Common myeloid progenitor, CD34-positive (primary cell): Measurements from ENCODE around the gene ZNF440. TPM values are rescaled to one million over a fixed set of nuclear protein-coding genes. Genes with fewer than 3 reads are reported as not detected.
"Not testable (repeated sequence)": the region's sequence is repeated elsewhere in the genome, so short reads cannot be mapped to it uniquely, and the experiment has no call there.

Source experiments
- CTCF ChIA-PET: fragments of 350-600 bp; sonication (Branson Sonifier 250); formaldehyde crosslinking; loops from one replicate; lab custom pipeline; 2021; ENCODE audit warnings: antibody characterized with exemption; lab: Charles Lee
- POLR2A ChIA-PET: fragments of 350-600 bp; sonication (Branson Sonifier 250); formaldehyde crosslinking; loops from one replicate; lab custom pipeline; 2021; ENCODE audit warnings: antibody characterized with exemption; lab: Charles Lee
- DNase-seq, 3 donors: peaks; one replicate each; pipeline versions ENCODE4 v3.0.0 to v3.0.0-alpha.2; 2013
- H3K27ac ChIP-seq, 2 experiments: 1 replicate in 1 of 2; 2 replicates in 1 of 2; pipeline ENCODE4 v1.7.0; 2013; ENCODE audit warnings: inconsistent platforms in 2 of 2, low read length in 2 of 2, mild to moderate bottlenecking in 2 of 2, low read depth in 1 of 2, moderate library complexity in 1 of 2; ENCODE audit not compliant: severe bottlenecking in 2 of 2, insufficient read depth in 1 of 2, poor library complexity in 1 of 2
- H3K27me3 ChIP-seq, 5 experiments: replicated peaks in 2 of 5; 1 replicate in 3 of 5; 2 replicates in 2 of 5; pipeline versions ENCODE4 v1.6.1 to v1.7.0; 2013; ENCODE audit warnings: low read length in 4 of 5, mild to moderate bottlenecking in 2 of 5, moderate library complexity in 2 of 5, inconsistent platforms in 1 of 5; ENCODE audit not compliant: insufficient read depth in 5 of 5, control insufficient read depth in 4 of 5
- H3K36me3 ChIP-seq, 4 experiments: 1 replicate in 2 of 4; 2 replicates in 2 of 4; pipeline versions ENCODE4 v1.6.1 to v1.7.0; 2013; ENCODE audit warnings: low read length in 3 of 4, control low read depth in 1 of 4, mild to moderate bottlenecking in 1 of 4; ENCODE audit not compliant: control insufficient read depth in 4 of 4, insufficient read depth in 4 of 4
- H3K4me1 ChIP-seq, 4 experiments: 1 replicate in 3 of 4; 2 replicates in 1 of 4; pipeline versions ENCODE4 v1.6.1 to v1.7.1; 2013; ENCODE audit warnings: low read length in 3 of 4, mild to moderate bottlenecking in 3 of 4, control low read depth in 1 of 4, inconsistent platforms in 1 of 4, moderate library complexity in 1 of 4; ENCODE audit not compliant: control insufficient read depth in 4 of 4, insufficient read depth in 4 of 4; ENCODE audit errors: control extremely low read depth in 1 of 4
- H3K4me3 ChIP-seq, 7 experiments: 1 replicate in 4 of 7; 2 replicates in 3 of 7; pipeline versions ENCODE4 v1.5.1 to v1.7.0; 2013; ENCODE audit warnings: mild to moderate bottlenecking in 7 of 7, low read length in 6 of 7, moderate library complexity in 6 of 7, inconsistent platforms in 2 of 7, low read depth in 2 of 7, control low read depth in 1 of 7; ENCODE audit not compliant: insufficient read depth in 4 of 7, control insufficient read depth in 1 of 7; ENCODE audit errors: extremely low read depth in 1 of 7
- H3K9me3 ChIP-seq, 5 experiments: 1 replicate in 4 of 5; 2 replicates in 1 of 5; pipeline versions ENCODE4 v1.6.1 to v1.7.1; 2013; ENCODE audit warnings: low read length in 4 of 5, mild to moderate bottlenecking in 2 of 5, inconsistent platforms in 1 of 5, low read depth in 1 of 5, moderate library complexity in 1 of 5; ENCODE audit not compliant: control insufficient read depth in 4 of 5, insufficient read depth in 2 of 5; ENCODE audit errors: control extremely low read depth in 1 of 5
- WGBS: methylation state at CpG from one replicate; pipeline ENCODE4 v1.1.5; 2013; ENCODE audit not compliant: insufficient coverage; 5-methylcytosine and 5-hydroxymethylcytosine counted together
- polyA plus RNA-seq: library from polyadenylated mRNA; unstranded; fragments of 120-200 nt; gene quantifications from one replicate; pipeline ENCODE4 v1.2.1, GENCODE V29; 2013

The ZNF440 gene
- 11.1 TPM for polyA plus RNA-seq

- 0% methylated on average over 43 of the region's 55 CpGs for WGBS
- ChIA-PET CTCF (interaction anchor here (0.6 to 4.0 kb wide), 5 partner anchors 12 to 66 kb away, joined by 3 to 33 read pairs (median 5); partner anchors contain the start of gene ZNF491), POLR2A (interaction anchor here (0.9 to 1.5 kb wide), 2 partner anchors 16 to 35 kb away, joined by 3 to 6 read pairs; partner anchors contain the start of gene ZNF491)
- peaks cover 0 to 12% (median 3%) of the 10 kb centered on the region in 4 experiments for H3K36me3 ChIP-seq
- peak; percentile 78 to 91 (median 89) for DNase-seq
- peak within 1 kb of the TSS; percentile 59 to 89 for H3K27ac ChIP-seq
- H3K9me3 ChIP-seq, result peaks cover 0 to 15% (median 2%) of the 10 kb centered on the region in 5 experiments
- H3K4me3 ChIP-seq, result peak within 1 kb of the TSS; percentile 89 to 100 (median 96)
- no peaks in the 10 kb centered on the region for H3K27me3 ChIP-seq
- H3K4me1 ChIP-seq, result peaks cover 0 to 17% (median 10%) of the 10 kb centered on the region in 4 experiments
Observed at GRCh38 chr19:11814029-11814699, at the start of gene ZNF440. Gene ZNF440, plus strand, starts transcription at chr19:11814273. Its CDS starts 175 bp downstream, at chr19:11814448.

GRCh38 chr19:11766597-11767591 lies 47.2 kb upstream of the ZNF440 start, which contains the start of gene ZNF441:
Gene ZNF441, plus strand, starts transcription at chr19:11767000. Its CDS starts 194 bp downstream, at chr19:11767194.
- WGBS, result 0% methylated on average over 52 of the region's 61 CpGs
- POLR2A ChIA-PET, result no interaction called here

DNA sequence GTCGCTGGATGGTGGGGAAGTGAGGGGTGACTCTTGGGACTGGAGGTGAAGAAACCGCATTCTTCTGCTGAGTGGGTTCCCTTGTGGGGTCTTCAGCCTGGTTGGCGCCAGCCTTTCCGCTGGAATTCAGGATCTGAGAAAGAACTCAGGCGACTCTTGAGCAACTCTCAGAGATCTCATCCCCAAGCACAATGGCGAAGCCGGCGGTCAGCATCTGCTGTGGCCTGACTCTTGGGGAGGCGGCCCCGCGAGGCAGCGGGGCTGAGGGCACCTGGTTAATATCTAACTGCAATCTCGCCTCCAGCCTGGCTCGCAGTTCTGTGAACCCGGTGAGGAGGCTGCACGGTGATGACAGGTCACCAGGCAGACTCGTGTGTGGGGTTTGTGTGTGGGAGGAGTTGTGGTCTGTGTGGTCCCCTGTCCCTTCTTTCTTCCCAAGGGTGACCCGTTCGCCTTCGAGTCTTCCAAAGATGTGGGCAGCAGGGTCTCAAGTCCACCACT lies 46.4 kb upstream of the ZNF440 start:
- Histone ChIP-seq H3K4me1 (peaks cover 0 to 18% (median 14%) of the 10 kb centered on the region in 4 experiments), H3K27ac (peak overlapping the region; percentile 58 to 80), H3K27me3 (no peaks in the 10 kb centered on the region), H3K36me3 (peaks cover 0 to 3% (median 0%) of the 10 kb centered on the region in 4 experiments), H3K4me3 (peak overlapping the region; percentile 77 to 92 (median 88)), H3K9me3 (peaks cover 0 to 37% (median 15%) of the 10 kb centered on the region in 5 experiments)
- peak in 2 of 3 donors; percentile 40 to 58 for DNase-seq
- ChIA-PET CTCF (no interaction called here), POLR2A (interaction anchor here (0.6 to 0.9 kb wide), 2 partner anchors 125 to 189 kb away, joined by 3 to 6 read pairs; no protein-coding TSS in a partner anchor)
- 1% methylated on average over 11 of the region's 20 CpGs for WGBS

More at GRCh38 chr19:11766597-11767591, 47.2 kb upstream of the ZNF440 start, which contains the start of gene ZNF441:
- Histone ChIP-seq H3K27ac (peak within 1 kb of the TSS; percentile 58 to 80), H3K27me3 (no peaks in the 10 kb centered on the region), H3K4me3 (peak within 1 kb of the TSS; percentile 77 to 92 (median 88)), H3K4me1 (peaks cover 0 to 18% (median 14%) of the 10 kb centered on the region in 4 experiments), H3K36me3 (no peaks in the 10 kb centered on the region), H3K9me3 (peaks cover 0 to 33% (median 15%) of the 10 kb centered on the region in 5 experiments)
- peak; percentile 91 to 96 (median 95) for DNase-seq
- CTCF ChIA-PET, result interaction anchor here (0.6 to 2.4 kb wide), 2 partner anchors 46 to 67 kb away, joined by 3 to 7 read pairs; no protein-coding TSS in a partner anchor

GRCh38 chr19:11769995-11770394 lies 44.1 kb upstream of the ZNF440 start:
- Histone ChIP-seq H3K4me3 (no peak overlapping the region), H3K36me3 (peaks cover 0 to 3% (median 0%) of the 10 kb centered on the region in 4 experiments), H3K27ac (no peak overlapping the region), H3K4me1 (peaks cover 0 to 18% (median 14%) of the 10 kb centered on the region in 4 experiments), H3K9me3 (peaks cover 2 to 40% (median 18%) of the 10 kb centered on the region in 5 experiments), H3K27me3 (no peaks in the 10 kb centered on the region)
- 89% methylated on average over 1 of the region's 4 CpGs for WGBS
- ChIA-PET CTCF (interaction anchor here (1.0 kb wide), 1 partner anchor 28 kb away, joined by 3 read pairs; no protein-coding TSS in a partner anchor), POLR2A (no interaction called here)
- DNase-seq, result peak in 1 of 3 donors; percentile 35

DNA sequence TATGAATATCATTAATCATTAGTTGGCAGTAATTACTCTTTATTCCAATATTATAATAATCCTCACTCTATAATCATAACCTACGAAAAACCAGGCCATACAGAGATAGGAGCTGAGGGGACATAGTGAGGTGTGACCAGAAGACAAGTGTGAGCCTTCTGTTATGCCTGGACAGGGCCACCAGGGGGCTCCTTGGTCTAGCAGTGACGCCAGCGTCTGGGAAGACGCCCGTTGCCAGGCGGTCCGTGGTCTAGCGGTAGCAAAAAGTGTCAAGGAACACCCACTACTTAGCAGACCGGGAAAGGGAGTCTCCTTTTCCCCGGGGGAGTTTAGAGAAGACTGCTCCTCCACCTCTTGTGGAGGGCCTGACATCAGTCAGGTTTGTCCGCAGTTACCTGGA lies 42.6 kb upstream of the ZNF440 start:
- H3K27ac ChIP-seq, POLR2A ChIA-PET, H3K4me3 ChIP-seq, H3K36me3 ChIP-seq, H3K27me3 ChIP-seq: not testable (repeated sequence)
- peak in 1 of 3 donors; percentile 15 for DNase-seq
- Histone ChIP-seq H3K9me3 (peaks cover 5 to 52% (median 24%) of the 10 kb centered on the region in 5 experiments), H3K4me1 (peaks cover 0 to 15% (median 13%) of the 10 kb centered on the region in 4 experiments)
- WGBS, result no CpG with 5 or more reads among the region's 11 CpGs
- CTCF ChIA-PET, result interaction anchor here (0.9 kb wide), 1 partner anchor 27 kb away, joined by 3 read pairs; the partner anchor contains the start of gene ZNF491

- CTCF ChIA-PET, result interaction anchor here (0.6 kb wide), 1 partner anchor 631 kb away, joined by 3 read pairs; no protein-coding TSS in a partner anchor
- Histone ChIP-seq H3K36me3 (peaks cover 25 to 51% (median 34%) of the 10 kb centered on the region in 4 experiments), H3K9me3 (peaks cover 27 to 85% (median 48%) of the 10 kb centered on the region in 5 experiments)
- H3K27me3 ChIP-seq, H3K4me1 ChIP-seq, POLR2A ChIA-PET, H3K27ac ChIP-seq, H3K4me3 ChIP-seq, DNase-seq: not testable (repeated sequence)
- WGBS, result 100% methylated on average over 8 of the region's 11 CpGs
Observed at GRCh38 chr19:11776669-11777068, 37.4 kb upstream of the ZNF440 start.
